WI38 (cell line): ENCODE results near the gene RCOR3.

Experiments
- H3K4me3 ChIP-seq: 2 replicates; pipeline ENCODE4 v1.5.1; 2011; ENCODE audit warnings: low read depth, mild to moderate bottlenecking, control low read depth, low read length
- TF ChIP-seq, protein P1 (sequence below): IDR thresholded peaks from 2 replicates; pipeline ENCODE4 v1.5.1; 2012; ENCODE audit warnings: low read depth, mild to moderate bottlenecking, control low read depth, low read length

Gene RCOR3

GRCh38 chr1:211328866-211329475, 69.8 kb downstream of the RCOR3 start:
- TF ChIP-seq, protein P1, sequence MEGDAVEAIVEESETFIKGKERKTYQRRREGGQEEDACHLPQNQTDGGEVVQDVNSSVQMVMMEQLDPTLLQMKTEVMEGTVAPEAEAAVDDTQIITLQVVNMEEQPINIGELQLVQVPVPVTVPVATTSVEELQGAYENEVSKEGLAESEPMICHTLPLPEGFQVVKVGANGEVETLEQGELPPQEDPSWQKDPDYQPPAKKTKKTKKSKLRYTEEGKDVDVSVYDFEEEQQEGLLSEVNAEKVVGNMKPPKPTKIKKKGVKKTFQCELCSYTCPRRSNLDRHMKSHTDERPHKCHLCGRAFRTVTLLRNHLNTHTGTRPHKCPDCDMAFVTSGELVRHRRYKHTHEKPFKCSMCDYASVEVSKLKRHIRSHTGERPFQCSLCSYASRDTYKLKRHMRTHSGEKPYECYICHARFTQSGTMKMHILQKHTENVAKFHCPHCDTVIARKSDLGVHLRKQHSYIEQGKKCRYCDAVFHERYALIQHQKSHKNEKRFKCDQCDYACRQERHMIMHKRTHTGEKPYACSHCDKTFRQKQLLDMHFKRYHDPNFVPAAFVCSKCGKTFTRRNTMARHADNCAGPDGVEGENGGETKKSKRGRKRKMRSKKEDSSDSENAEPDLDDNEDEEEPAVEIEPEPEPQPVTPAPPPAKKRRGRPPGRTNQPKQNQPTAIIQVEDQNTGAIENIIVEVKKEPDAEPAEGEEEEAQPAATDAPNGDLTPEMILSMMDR, result no peak
- H3K4me3 ChIP-seq, result no peak overlapping the region

DNA sequence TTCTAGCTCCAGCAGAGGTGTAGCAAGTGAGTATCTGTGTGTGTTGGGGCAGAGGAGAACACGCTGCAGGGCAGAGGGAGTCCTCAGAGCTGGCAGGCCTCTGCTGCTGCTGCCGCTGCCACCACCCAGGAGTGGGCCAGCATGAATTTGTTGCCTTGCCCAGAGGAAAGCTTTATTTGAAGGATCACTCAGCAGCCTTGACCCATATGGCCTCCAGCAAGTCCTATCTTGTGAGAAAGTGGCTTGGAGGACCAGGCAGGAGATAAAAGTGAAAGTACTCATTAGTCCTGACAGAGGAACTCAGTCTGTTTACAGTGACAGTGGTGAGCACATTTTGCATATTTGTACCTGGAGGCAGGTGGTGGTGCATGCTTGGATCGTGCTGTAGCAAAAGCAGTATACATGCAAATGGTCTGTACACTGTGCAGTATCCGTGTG, 70.6 kb downstream of the RCOR3 start:
- no peak overlapping the region for H3K4me3 ChIP-seq
- TF ChIP-seq, protein P1, result no peak

GRCh38 chr1:211330282-211330936, 71.2 kb downstream of the RCOR3 start:
- H3K4me3 ChIP-seq, result no peak overlapping the region
- TF ChIP-seq, protein P1, result no peak

- H3K4me3 ChIP-seq, result no peak overlapping the region
- TF ChIP-seq, protein P1, result no peak
Observed at GRCh38 chr1:211331011-211331709, 72.0 kb downstream of the RCOR3 start.

GRCh38 chr1:211332036-211332616, 73.0 kb downstream of the RCOR3 start:
- H3K4me3 ChIP-seq, result no peak overlapping the region
- TF ChIP-seq, protein P1, result no peak

DNA sequence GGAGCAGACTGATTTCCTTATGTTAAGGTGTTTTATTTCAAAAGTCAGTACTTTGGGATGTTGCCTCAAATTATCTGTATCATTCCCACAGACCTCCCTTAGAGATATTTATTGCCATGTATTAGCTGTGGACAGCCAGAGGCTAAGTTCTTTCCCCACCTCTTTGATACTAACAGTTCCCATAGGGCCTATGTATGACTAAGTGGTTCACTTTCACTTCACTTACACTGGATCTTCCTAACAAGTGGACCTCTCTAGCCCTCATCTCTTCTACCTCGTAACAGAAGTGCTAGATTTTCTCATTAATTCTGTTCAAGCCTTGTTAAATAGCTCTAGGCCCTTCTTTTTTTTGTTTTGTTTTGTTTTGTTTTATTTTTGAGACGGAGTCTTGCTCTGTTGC, 73.7 kb downstream of the RCOR3 start:
- TF ChIP-seq, protein P1, result no peak
- no peak overlapping the region for H3K4me3 ChIP-seq
